HG02588 (cell line): Measurements from ENCODE around the gene ZNF644.
"Not testable (repeated sequence)": the region's sequence is repeated elsewhere in the genome, so short reads cannot be mapped to it uniquely, and the experiment has no call there.

Experiments
- ATAC-seq: cut with Tn5 transposase; IDR thresholded peaks from one replicate; pipeline ENCODE4 v1.9.1; 2021; ENCODE audit warnings: mild to moderate bottlenecking, moderate library complexity; ENCODE audit not compliant: unreplicated experiment

ZNF644 gene

DNA sequence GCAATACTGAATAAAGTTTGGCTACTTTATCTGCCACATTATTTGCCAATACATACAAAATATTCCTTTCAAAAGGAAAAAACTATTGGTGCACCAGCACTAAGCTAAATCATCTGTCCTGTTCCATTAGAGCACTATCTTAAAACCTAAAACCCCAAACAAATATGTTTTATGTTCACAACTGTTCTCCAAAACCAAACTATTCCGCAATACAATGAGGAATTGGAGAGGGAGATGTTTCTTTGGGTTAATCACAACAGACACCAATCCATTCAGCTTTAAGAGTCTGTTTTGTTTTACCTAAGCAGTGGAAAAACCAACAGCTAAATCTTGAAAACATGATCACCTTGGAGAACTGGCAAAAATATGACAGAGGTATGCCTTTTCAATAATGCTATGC lies 85.1 kb downstream of the ZNF644 start:
- ATAC-seq = no peak

DNA sequence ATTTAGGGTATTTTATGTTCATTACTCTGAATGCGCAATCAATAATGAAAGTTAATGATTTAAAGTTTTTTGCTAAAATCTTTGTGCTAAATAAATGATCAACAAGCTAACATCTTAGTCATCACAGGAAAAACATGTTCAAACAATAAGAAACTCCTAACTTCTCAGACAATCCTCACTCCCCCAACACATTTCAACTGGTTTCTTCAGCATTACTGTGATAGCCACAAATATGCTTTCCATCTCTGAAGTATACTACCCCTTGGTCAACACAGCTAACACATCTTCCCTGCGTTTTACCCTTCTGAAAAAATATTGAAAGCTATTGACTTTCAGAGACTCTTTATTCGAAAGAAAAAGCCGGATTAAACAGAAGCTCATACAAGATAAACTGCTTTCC lies 85.8 kb downstream of the ZNF644 start:
- ATAC-seq = no peak

DNA sequence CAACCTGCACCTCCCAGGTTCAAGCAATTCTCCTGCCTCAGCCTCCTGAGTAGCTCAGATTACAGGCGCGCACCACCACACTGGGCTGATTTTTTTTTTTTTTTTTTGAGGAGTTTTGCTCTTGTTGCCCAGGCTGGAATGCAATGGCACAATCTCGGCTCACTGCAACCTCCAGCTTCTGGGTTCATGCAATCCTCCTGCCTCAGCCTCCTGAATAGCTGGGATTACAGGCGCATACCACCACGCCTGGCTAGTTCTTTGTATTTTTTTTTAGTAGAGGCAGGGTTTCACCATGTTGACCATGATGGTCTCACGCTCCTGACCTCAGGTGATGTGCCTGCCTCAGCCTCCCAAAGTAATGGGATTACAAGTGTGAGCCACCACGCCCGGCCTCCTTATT lies 93.6 kb downstream of the ZNF644 start:
- not testable (repeated sequence) for ATAC-seq

DNA sequence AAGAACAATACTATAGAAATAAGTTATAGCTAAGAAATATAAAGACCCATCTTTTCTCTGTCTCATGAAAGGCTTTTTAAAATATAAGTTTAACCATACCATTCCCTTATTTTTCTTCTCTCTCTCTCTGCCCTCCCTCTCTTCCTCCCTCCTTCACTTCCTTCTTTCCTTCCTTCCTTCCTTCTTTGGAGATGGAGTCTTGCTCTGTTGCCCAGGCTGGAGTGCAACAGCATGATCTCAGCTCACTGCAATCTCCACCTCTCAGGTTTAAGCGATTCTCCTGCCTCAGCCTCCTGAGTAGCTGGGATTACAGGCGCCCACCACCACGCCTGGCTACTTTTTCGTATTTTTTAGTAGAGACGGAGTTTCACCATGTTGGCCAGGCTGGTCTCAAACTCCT lies 94.2 kb downstream of the ZNF644 start:
- not testable (repeated sequence) for ATAC-seq

DNA sequence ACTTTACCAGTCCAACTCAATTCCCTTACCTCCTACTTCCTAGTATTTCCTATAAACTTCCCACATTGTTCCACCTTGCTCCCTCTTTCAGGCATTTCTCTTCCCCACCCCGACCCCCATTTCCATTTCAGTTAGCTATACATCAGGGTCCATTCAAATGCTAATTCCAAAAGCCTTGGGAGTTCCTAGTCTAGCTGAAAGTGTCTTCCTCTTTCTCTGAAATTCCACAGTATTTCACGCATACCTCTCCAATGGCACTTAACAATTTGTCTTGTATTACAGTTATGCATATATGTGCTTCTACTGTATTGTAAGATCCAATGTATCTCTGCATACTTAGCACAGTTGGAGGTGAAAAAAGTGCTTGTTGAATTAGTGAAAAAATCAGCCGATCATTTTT lies 94.9 kb downstream of the ZNF644 start:
- ATAC-seq = no peak

DNA sequence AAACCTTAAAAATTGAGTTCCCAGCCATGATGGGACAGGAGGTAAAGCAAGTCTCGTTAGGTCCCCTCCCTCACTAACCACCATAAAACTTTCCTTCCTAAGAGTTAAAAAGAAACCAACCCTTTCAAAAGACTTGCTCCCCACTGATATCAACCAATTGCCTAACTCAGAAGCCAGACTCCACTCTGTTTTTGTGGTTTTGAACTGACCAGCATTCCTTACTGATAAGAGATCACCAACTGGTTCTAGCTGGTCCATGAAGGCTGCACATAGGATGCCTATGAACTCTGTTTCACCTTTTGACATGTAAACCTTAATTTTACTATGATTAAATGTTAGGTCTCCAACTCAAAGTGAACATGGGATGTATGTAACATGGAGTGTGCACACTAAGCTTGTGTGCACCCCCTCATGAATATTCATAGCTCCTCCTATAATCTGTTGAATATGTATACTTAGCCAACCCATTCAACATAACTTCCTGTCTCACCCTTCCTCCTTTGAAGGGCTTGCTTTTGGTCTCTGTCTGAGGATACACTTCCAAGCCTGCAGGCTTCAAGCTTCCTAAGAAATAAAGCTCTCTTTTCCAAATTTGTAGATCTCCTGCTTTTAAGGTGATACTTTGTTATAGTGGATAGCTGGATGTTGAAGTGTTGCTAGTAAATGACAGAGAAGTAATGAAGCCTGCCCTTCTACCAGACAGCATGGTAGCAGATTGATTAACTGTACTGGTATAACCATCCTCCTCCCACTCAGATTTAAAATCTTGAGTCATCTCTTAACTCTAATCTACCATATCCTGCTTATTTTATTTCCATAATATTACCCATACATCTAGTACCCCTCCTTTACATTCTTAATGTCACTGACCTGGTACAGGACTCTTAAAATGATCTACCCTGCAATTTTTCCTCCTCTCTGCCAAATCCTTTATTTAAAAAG lies 95.6 kb downstream of the ZNF644 start:
- no peak for ATAC-seq

DNA sequence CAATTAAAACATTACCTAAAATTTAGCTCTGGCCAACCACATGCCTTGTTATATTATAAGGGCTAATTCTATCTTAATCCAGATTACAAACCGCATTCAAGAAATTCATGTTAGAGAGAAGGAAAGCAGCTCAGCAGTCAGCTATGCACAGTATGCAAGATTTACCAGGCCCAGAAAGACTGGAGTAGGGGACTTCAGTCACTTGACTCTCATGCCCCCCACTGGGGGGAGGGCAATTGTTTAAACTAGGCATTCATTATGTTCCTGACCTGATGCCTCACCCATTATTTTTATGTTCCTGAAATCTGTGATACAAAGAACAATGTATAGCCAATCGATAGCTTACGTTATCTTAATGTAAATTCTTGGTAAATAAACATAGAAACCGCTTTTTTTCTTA lies 96.9 kb downstream of the ZNF644 start:
- ATAC-seq = no peak

DNA sequence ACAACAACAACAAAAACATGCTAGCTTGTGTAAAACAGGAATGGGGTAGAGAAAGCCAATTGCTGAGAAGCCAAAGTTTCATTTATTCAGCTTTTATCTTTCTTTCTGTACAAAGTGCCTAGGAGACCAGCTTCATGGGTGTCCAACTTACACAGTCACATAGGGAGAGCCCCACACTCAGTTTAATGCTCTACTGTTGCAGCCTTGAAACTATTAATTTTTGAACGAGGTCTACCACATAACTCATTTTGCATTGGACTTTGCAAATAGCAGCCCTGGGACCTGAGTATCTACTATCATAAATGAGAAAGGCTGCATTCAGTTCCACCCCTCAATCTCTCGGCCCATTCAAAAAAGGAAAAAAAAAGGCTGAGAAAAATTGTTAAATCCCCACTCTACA lies 98.8 kb downstream of the ZNF644 start:
- ATAC-seq = no peak

DNA sequence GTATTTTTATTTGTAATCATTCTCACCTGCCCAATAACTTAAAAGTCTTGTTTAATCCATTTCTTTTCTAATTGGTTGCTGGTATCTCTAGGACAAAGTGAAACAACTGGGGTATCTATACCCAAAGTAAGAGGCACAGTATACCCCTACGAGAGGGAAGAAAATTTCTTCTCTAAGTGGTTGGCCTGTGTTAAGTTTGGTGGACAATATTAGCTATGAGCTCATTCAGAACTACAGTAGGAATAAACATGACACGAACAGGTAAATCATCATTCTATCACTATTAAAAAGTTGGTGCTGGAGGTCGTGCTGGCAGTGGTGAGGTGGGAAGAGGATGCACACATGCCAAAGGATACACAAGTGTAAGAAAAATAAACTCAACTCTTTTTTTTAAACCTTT lies 99.6 kb downstream of the ZNF644 start:
- no peak for ATAC-seq

DNA sequence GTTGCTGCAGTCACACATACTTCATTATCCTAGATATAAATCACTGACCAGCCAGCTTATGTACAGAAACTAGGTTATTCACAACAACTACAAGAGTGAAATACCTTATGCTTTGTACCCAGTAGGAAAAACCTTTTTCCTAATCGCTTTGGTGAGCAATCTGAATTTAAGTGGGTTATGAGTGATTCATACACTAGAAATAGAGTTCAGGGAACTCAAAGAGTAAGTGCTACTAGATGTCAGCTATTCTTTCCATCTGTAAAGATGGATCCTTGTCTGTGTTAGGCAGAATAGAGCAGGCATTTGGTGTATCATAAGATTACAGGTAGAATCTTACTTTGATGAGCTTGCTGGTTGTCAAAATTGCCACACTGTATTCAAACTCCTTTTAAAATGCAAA lies 101.9 kb downstream of the ZNF644 start:
- ATAC-seq = no peak

DNA sequence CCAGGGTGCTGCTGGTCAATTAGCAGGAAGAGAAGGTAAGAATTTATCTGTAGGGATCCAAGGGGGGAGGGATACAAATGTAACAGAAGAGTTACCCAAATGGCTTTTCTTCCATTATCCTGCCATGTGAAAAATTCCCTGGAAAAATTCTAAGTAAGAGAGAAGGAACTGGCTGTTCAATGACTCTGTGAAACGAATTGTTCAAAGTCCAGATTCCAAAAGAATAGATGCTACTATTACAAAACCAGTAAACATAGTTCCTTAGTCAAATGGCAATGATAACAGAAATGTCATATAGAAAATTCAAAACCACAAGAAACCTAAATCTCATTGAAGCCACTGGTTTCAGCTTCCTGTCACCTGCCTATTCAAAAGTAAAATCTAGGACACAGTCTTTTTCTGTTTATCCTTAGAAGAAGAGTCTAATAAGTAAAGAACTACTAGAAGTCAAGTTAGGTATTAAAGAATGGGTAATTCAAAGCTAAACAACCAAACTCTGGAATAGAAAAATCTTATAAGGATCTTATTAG lies 102.6 kb downstream of the ZNF644 start:
- ATAC-seq = no peak

DNA sequence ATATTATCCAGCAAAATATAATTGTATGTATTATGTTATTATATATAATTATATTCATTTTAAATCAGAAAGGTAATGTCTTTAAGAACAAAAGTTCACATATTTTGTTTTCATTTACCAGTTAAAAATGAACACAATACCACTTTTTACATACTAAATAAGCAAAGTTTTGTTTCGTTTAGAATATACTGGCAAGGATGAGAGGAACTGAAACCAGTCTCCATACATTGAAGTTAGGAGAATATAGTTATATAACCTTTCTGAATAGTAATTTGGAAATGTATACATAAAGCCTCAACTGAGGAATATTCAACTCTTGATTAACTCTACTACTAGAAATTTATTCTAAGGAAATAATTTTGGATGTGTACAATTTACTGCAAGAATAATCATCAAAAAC lies 110.5 kb downstream of the ZNF644 start:
- ATAC-seq = no peak

DNA sequence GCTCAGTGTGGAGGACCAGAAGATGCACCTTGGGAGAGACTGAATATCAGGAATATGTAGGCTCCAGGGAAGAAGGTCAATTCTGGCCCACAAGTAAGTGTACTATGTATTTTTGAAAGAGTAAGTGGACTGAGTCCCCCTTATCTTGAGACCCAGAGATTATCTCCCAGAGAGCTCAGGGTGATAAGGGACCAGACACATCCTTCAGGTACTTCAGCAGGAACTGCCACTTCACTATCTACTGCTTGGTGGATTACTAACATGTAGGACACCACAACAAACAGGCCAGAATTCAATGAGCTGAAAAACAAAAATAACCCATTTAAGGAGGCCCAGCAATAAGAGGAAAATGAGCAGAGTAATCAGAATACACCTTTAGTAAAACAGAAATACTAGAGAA lies 119.2 kb downstream of the ZNF644 start:
- ATAC-seq = no peak

DNA sequence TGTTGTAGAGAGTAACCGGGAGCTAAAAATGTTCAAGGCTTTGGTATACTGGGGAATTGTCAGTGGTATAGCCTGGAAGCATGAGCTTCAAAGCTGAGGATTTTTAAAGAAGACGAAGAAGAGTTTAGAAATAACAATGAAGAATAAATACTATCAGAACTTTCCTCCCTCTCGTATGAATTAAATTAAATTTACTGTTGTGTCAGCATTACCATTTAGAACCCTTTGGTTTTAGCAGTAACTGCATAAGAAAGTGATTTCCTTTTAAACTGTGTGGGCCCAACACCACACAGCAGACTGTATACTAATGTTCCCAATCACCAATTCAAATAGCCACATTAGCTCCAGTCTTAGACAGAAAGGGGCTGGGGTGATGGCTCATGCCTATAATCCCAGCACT lies 122.6 kb downstream of the ZNF644 start:
- ATAC-seq = no peak

DNA sequence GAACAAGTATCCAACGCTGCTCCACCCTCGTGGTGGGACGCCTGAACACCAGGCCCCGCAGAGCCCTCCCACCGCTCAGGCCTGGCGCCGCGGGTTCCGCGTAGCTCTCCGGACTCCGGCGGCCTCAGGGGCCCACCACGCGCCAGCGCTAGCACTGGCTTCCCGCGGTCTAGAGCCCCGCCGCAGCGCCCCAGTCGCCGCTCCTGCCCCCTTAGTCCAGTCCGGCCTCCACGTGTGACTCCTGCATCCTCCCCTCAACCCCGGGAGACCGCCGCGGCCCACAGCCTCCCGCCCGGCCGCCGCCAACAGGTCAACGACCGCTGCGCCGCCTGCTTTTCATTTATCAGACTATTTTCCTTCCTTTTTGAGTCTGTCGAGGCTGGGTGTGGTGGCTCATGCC lies 128.2 kb downstream of the ZNF644 start:
- ATAC-seq = not testable (repeated sequence)

DNA sequence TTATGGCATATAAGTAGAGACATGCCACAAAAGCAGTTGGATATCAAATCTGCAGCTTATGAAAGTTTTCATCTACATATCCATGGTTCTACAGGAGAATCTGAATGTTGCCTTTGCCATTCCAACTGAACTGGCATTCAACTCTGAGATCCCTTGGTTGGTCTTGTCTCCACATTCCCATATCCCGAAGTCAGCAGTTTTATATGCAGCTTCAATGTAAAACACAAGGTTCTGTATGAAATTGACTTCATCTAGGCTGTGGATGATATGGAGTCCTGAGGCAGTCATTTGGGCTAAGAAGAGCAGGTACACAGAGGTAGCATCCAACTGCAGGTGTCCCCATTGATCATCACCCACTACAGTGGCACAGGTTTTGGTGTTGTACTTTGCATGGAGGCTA lies 129.0 kb downstream of the ZNF644 start:
- ATAC-seq = not testable (repeated sequence)

DNA sequence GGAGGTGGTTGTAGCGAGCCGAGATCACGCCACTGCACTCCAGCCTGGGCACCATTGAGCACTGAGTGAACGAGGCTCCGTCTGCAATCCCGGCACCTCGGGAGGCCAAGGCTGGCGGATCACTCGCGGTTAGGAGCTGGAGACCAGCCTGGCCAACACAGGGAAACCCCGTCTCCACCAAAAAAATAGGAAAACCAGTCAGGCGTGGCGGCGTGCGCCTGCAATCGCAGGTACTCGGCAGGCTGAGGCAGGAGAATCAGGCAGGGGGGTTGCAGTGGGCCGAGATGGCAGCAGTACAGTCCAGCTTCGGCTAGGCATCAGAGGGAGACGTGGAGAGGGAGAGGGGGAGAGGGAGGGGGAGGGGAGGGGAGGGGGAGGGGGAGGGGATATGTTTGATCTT lies 129.6 kb downstream of the ZNF644 start:
- not testable (repeated sequence) for ATAC-seq

DNA sequence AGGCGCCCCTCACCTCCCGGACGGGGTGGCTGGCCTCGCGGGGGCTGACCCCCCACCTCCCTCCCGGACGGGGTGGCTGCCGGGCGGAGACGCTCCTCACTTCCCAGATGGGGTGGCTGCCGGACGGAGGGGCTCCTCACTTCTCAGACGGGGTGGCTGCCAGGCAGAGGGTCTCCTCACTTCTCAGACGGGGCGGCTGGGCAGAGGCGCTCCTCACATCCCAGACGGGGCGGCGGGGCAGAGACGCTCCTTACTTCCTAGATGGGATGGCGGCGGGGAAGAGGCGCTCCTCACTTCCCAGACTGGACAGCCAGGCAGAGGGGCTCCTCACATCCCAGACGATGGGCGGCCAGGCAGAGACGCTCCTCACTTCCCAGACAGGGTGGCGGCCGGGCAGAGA lies 130.1 kb downstream of the ZNF644 start:
- ATAC-seq = not testable (repeated sequence)

DNA sequence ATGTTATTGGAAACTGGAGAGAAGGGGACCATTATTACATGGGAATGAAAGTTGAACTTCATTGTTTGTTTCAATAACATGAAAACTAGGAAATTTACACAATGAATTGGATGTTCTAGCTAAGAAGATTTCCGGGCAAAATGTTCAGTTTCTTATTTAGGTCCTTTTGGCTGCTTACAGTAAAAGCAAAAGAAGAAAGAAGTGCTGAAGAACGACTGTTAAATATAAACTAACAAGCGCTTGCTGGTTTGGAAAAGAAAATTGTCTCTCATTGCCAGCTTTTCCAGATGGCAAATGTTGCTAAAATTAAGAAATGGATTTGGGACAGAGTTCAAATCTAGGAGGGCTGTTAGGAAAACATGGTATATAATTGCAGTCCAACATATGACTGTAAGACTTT lies 139.6 kb downstream of the ZNF644 start:
- ATAC-seq = no peak

DNA sequence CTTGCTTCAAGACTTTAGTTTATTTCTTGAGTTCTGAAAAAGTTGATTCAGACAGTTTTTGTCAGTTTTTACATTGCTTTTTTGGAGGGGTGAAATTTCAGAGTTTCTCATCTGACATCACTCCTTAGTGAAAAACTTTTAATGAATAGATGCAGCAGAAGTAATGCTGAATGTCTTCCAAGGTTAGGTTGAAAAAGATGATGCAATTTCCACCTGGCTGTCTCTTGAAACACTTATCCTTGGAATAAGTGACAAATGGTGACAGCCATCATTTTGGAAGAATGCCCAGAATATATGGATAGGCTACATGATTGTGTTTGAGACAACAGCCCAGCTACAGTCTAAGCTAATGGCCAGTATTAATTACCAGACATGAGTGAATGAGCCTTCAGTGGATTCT lies 140.8 kb downstream of the ZNF644 start:
- ATAC-seq = no peak

DNA sequence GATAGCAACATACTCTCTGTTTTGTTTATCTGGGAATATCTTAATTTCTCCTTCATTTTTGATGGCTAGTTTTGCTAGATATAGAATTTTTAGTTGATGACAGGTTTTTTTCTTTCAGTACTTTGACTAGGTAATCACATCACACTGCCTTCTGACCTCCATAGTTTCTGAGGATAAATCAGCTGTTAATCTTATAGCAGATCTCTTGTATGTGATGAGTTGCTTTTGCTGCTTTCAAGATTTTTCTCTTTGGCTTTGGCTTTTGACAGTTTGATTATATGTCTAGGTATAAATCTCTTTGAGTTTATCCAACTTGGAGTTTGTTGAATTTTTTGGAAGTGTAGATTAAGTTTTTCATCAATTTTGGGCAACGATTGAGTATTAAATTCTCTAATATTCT lies 142.6 kb downstream of the ZNF644 start:
- no peak for ATAC-seq

DNA sequence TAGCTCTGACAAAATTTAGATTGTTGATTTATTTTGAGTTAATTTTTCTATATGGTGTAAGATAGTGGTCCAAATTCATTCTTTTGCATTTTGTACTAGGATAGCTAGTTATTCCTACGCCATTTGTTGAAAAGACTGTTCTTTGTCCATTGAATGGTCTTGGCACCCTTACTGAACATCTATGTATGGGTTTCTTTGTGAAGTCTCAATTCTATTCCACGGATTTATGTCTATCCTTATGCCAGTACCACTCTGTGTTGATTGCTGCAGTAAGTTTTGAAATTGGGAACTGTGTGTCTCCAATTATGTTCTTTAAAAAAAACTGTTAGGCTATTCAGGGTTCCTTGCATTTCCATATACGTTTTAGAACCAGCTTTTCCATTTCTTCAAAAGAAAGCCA lies 145.7 kb downstream of the ZNF644 start:
- no peak for ATAC-seq
